ENCODE data around the gene BOLA3.

BOLA3 gene

GRCh38 chr2:74105413-74105812 is 42.3 kb downstream of the BOLA3 start:
- no peak overlapping the region for H3K4me3 ChIP-seq (ENCODE audit: low read depth, low read length)
- no peaks in the 10 kb centered on the region for H3K4me1 ChIP-seq (ENCODE audit: control insufficient read depth, insufficient read depth, low read length)
- TF ChIP-seq ZBTB1 (tag by site-specific recombination; IDR thresholded peaks at IDR 0.05), result no peak
- TF ChIP-seq ZNF571 (tag by site-specific recombination; IDR thresholded peaks at IDR 0.05), result no peak
- TF ChIP-seq ZNF600 (tag by site-specific recombination; IDR thresholded peaks at IDR 0.05), result no peak
- TF ChIP-seq ZNF677 (tag by site-specific recombination; IDR thresholded peaks at IDR 0.05), result no peak
- no peak for TF ChIP-seq ZNF513 (tag by site-specific recombination; IDR thresholded peaks at IDR 0.05)
- no peak overlapping the region for H3K27ac ChIP-seq (ENCODE audit: extremely low read depth, low read depth, low read length)
- H3K36me3 ChIP-seq (ENCODE audit: control insufficient read depth in 2 of 2, insufficient read depth in 1 of 2, low read length in 2 of 2), result peaks cover 0 to 28% of the 10 kb centered on the region in 2 experiments; a peak in 2 of 3 replicates
- H3K9me3 ChIP-seq (ENCODE audit: control insufficient read depth, insufficient read depth, low read depth, low read length), result no peaks in the 10 kb centered on the region
- POLR2A ChIA-PET, result no interaction called here
- CTCF ChIA-PET, result interaction anchor here (1.3 kb wide), 1 partner anchor 15 kb away, joined by 3 read pairs; no protein-coding TSS in a partner anchor

- CTCF ChIA-PET, result no interaction called here
- H3K27ac ChIP-seq (ENCODE audit: extremely low read depth, low read depth, low read length), result no peak overlapping the region
- H3K36me3 ChIP-seq (ENCODE audit: control insufficient read depth in 2 of 2, insufficient read depth in 1 of 2, low read length in 2 of 2), result peaks cover 0 to 33% of the 10 kb centered on the region in 2 experiments; a peak in 2 of 3 replicates
- TF ChIP-seq ZNF391 (tag by site-specific recombination; IDR thresholded peaks at IDR 0.05; ENCODE audit: borderline replicate concordance, low read depth) (no peak), ZNF776 (tag by site-specific recombination; IDR thresholded peaks at IDR 0.05; ENCODE audit: borderline replicate concordance) (no peak), ZFHX2 (tag by site-specific recombination; conservative IDR thresholded peaks at IDR 0.05) (no peak), ZFP41 (tag by site-specific recombination; IDR thresholded peaks at IDR 0.05; ENCODE audit: borderline replicate concordance) (no peak), SCRT2 (tag by site-specific recombination; IDR thresholded peaks at IDR 0.05) (no peak), ZNF76 (tag by site-specific recombination; IDR thresholded peaks at IDR 0.05; ENCODE audit: borderline replicate concordance, low read depth) (no peak), ZNF280D (tag by site-specific recombination; IDR thresholded peaks at IDR 0.05) (no peak), ZBTB21 (tag by site-specific recombination; IDR thresholded peaks at IDR 0.05) (no peak)
- no peaks in the 10 kb centered on the region for H3K9me3 ChIP-seq (ENCODE audit: control insufficient read depth, insufficient read depth, low read depth, low read length)
- H3K4me1 ChIP-seq (ENCODE audit: control insufficient read depth, insufficient read depth, low read length), result no peaks in the 10 kb centered on the region
- POLR2A ChIA-PET, result no interaction called here
- H3K4me3 ChIP-seq (ENCODE audit: low read depth, low read length), result no peak overlapping the region
Measured at GRCh38 chr2:74104839-74105238, 42.9 kb downstream of the BOLA3 start.

- Histone ChIP-seq H3K27ac (ENCODE audit: extremely low read depth, low read depth, low read length) (no peak overlapping the region), H3K36me3 (ENCODE audit: control insufficient read depth in 2 of 2, insufficient read depth in 1 of 2, low read length in 2 of 2) (peaks cover 0 to 44% of the 10 kb centered on the region in 2 experiments; a peak in 2 of 3 replicates), H3K9me3 (ENCODE audit: control insufficient read depth, insufficient read depth, low read depth, low read length) (no peaks in the 10 kb centered on the region), H3K4me3 (ENCODE audit: low read depth, low read length) (no peak overlapping the region), H3K4me1 (ENCODE audit: control insufficient read depth, insufficient read depth, low read length) (no peaks in the 10 kb centered on the region)
- ChIA-PET POLR2A (no interaction called here), CTCF (no interaction called here)
- TF ChIP-seq ZNF280C (tag by site-specific recombination; IDR thresholded peaks at IDR 0.05) (no peak), SCRT1 (tag by site-specific recombination; IDR thresholded peaks at IDR 0.05; ENCODE audit: borderline replicate concordance) (no peak), ZNF791 (tag by site-specific recombination; IDR thresholded peaks at IDR 0.05) (no peak)
Measured at GRCh38 chr2:74103763-74104162, 43.9 kb downstream of the BOLA3 start.
